Endothelial cell of umbilical vein (primary cell): Measurements from ENCODE around the gene HERPUD1.

ENCODE experiments used
- EZH2 ChIP-seq: IDR thresholded peaks from 2 replicates; pipeline ENCODE4 v1.6.1; 2012; ENCODE audit warnings: borderline replicate concordance, low read depth, mild to moderate bottlenecking, moderate library complexity, low read length, inconsistent platforms; ENCODE audit not compliant: severe bottlenecking
- FOS ChIP-seq: IDR thresholded peaks from 2 replicates; pipeline ENCODE4 v1.6.1; 2011; ENCODE audit warnings: mild to moderate bottlenecking, low read length, moderate library complexity, borderline replicate concordance; ENCODE audit not compliant: insufficient read depth
- GATA2 ChIP-seq: IDR thresholded peaks from 2 replicates; pipeline ENCODE4 v1.7.0; 2011; ENCODE audit warnings: low read depth, mild to moderate bottlenecking, moderate library complexity, mixed read lengths, low read length; ENCODE audit not compliant: insufficient read length, insufficient read depth
- JUN ChIP-seq: IDR thresholded peaks from 2 replicates; pipeline ENCODE4 v1.6.1; 2011; ENCODE audit warnings: borderline replicate concordance, low read depth; ENCODE audit not compliant: insufficient read length, insufficient read depth
- MAX ChIP-seq: IDR thresholded peaks from 2 replicates; pipeline ENCODE4 v1.6.1; 2011; ENCODE audit not compliant: insufficient read depth, insufficient read length
- MYC ChIP-seq: IDR thresholded peaks from one replicate; pipeline ENCODE4 v1.6.1; 2011; ENCODE audit warnings: mild to moderate bottlenecking, low read depth, low read length
- POLR2A ChIP-seq: IDR thresholded peaks from 2 replicates; pipeline ENCODE4 v1.6.1; 2012; ENCODE audit warnings: low read depth, mild to moderate bottlenecking, control low read depth, low read length
- POLR2AphosphoS5 ChIP-seq: IDR thresholded peaks from 2 replicates; pipeline ENCODE4 v1.6.1; 2012; ENCODE audit warnings: low read depth, mild to moderate bottlenecking, control low read depth, low read length, moderate library complexity; ENCODE audit not compliant: insufficient read depth
- TF ChIP-seq, protein P1 (sequence below), 2 donors: IDR thresholded peaks; 1 replicate in 1 of 2; 2 replicates in 1 of 2; pipeline ENCODE4 v1.5.1; 2011; ENCODE audit warnings: low read length in 2 of 2, mild to moderate bottlenecking in 2 of 2, moderate library complexity in 2 of 2, control low read depth in 1 of 2, inconsistent platforms in 1 of 2, low read depth in 1 of 2; ENCODE audit not compliant: insufficient read depth in 1 of 2; ENCODE audit errors: extremely low read depth in 1 of 2

DNA sequence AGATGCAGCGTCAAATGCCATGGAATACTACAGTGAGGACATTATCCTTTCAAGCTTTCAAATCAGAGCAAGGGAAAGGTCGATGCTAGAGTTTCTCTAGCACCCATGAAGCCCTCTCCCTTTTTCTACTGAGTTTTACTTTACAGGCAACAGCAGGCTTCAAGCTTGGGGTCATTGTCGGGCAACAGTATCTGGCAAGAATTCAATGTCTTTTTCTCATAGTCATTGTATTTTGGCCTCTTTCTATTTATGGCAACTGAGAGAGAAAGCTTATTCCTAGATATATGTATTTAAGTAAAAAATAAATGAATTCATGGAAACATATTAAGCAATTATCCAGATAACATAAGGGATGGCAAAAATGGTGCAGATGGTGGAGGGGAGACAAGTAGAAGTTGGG lies 29.4 kb downstream of the HERPUD1 start:
- no peak for TF ChIP-seq EZH2
- TF ChIP-seq, protein P1, sequence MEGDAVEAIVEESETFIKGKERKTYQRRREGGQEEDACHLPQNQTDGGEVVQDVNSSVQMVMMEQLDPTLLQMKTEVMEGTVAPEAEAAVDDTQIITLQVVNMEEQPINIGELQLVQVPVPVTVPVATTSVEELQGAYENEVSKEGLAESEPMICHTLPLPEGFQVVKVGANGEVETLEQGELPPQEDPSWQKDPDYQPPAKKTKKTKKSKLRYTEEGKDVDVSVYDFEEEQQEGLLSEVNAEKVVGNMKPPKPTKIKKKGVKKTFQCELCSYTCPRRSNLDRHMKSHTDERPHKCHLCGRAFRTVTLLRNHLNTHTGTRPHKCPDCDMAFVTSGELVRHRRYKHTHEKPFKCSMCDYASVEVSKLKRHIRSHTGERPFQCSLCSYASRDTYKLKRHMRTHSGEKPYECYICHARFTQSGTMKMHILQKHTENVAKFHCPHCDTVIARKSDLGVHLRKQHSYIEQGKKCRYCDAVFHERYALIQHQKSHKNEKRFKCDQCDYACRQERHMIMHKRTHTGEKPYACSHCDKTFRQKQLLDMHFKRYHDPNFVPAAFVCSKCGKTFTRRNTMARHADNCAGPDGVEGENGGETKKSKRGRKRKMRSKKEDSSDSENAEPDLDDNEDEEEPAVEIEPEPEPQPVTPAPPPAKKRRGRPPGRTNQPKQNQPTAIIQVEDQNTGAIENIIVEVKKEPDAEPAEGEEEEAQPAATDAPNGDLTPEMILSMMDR (IDR thresholded peaks at IDR 0.05; ENCODE audit: extremely low read depth in 1 of 2, insufficient read depth in 1 of 2, low read depth in 1 of 2, low read length in 2 of 2) = no peak
- no peak for TF ChIP-seq MYC
- TF ChIP-seq POLR2A = no peak
- TF ChIP-seq FOS = no peak
- no peak for TF ChIP-seq POLR2AphosphoS5
- no peak for TF ChIP-seq MAX
- TF ChIP-seq JUN = no peak
- no peak for TF ChIP-seq GATA2
